Karpas-422 (cell line): ENCODE measurements around the gene TAX1BP3. TPM values are rescaled to one million over a fixed set of nuclear protein-coding genes. Genes with fewer than 3 reads are reported as not detected.

Experiments
- DNase-seq: peaks from one replicate; pipeline ENCODE4 v3.0.0-alpha.2; 2015
- H2AFZ ChIP-seq: fragments of 200-600 bp; sonication (generic); 2 replicates; pipeline ENCODE4 v1.6.1; 2014; ENCODE audit warnings: antibody characterized with exemption, low read length, mixed read lengths
- H3K27ac ChIP-seq: fragments of 200-600 bp; sonication (generic); 2 replicates; pipeline ENCODE4 v1.5.1; 2014; ENCODE audit warnings: mild to moderate bottlenecking, low read length, moderate library complexity
- H3K27me3 ChIP-seq: fragments of 200-600 bp; sonication (generic); 2 replicates; pipeline ENCODE4 v1.6.1; 2014; ENCODE audit warnings: low read length, mixed read lengths
- H3K36me3 ChIP-seq: fragments of 200-600 bp; sonication (generic); 2 replicates; pipeline ENCODE4 v1.6.1; 2014; ENCODE audit warnings: low read length, mixed read lengths; ENCODE audit not compliant: insufficient read depth
- H3K4me1 ChIP-seq: fragments of 200-600 bp; sonication (generic); 2 replicates; pipeline ENCODE4 v1.6.1; 2014; ENCODE audit warnings: mild to moderate bottlenecking, low read length, mixed read lengths
- H3K4me2 ChIP-seq: fragments of 200-600 bp; sonication (generic); 2 replicates; pipeline ENCODE4 v1.6.1; 2014; ENCODE audit warnings: low read length, low read depth, mild to moderate bottlenecking; ENCODE audit not compliant: poor library complexity, severe bottlenecking
- H3K4me3 ChIP-seq: fragments of 200-600 bp; sonication (generic); 2 replicates; pipeline ENCODE4 v1.5.1; 2014; ENCODE audit warnings: mild to moderate bottlenecking, antibody characterized with exemption, low read length, mixed read lengths
- H3K79me2 ChIP-seq: fragments of 200-600 bp; sonication (generic); 2 replicates; pipeline ENCODE4 v1.6.1; 2014; ENCODE audit warnings: mild to moderate bottlenecking, low read length, mixed read lengths
- H3K9ac ChIP-seq: fragments of 200-600 bp; sonication (generic); 2 replicates; pipeline ENCODE4 v1.6.0; 2014; ENCODE audit warnings: low read length
- H3K9me2 ChIP-seq: fragments of 200-600 bp; sonication (generic), shearing (Covaris generic); replicated peaks from 2 replicates; pipeline ENCODE4 v1.6.0; 2014; ENCODE audit warnings: mild to moderate bottlenecking, low read length, moderate library complexity; ENCODE audit not compliant: insufficient read depth
- H3K9me3 ChIP-seq: fragments of 300-700, 200-600 bp; sonication (generic); 2 replicates; pipeline ENCODE4 v1.6.1; 2014; ENCODE audit warnings: low read length, mixed read lengths
- H4K20me1 ChIP-seq: fragments of 200-600 bp; sonication (generic); 2 replicates; pipeline ENCODE4 v1.6.1; 2014; ENCODE audit warnings: mild to moderate bottlenecking, antibody characterized with exemption, low read length, low read depth; ENCODE audit not compliant: insufficient read depth
- total RNA-seq: library from RNA; depleted of rRNA; stranded (reverse); fragments of >200 nt; shearing (Covaris generic); gene quantifications from 2 replicates; pipeline ENCODE4 v1.2.3, GENCODE V29; 2014; ENCODE audit warnings: low replicate concordance

The TAX1BP3 gene
- total RNA-seq, 1 experiment from 2014 or later, result 31.5 TPM

- H3K27ac ChIP-seq, result peak within 1 kb of the TSS; percentile 83
- H3K4me1 ChIP-seq, result peaks cover 45% of the 10 kb centered on the region
- H3K27me3 ChIP-seq, result no peaks in the 10 kb centered on the region
- H4K20me1 ChIP-seq, result no peaks in the 10 kb centered on the region
- H2AFZ ChIP-seq, result peak within 1 kb of the TSS; percentile 89; the same call in 1 of the 2 replicates
- DNase-seq, result peak; percentile 98
- H3K9ac ChIP-seq, result peak within 1 kb of the TSS; percentile 96
- peak within 1 kb of the TSS; percentile 99 for H3K4me3 ChIP-seq
- peaks cover 33% of the 10 kb centered on the region for H3K79me2 ChIP-seq
- no peaks in the 10 kb centered on the region for H3K36me3 ChIP-seq
- no peaks in the 10 kb centered on the region for H3K9me2 ChIP-seq
- H3K4me2 ChIP-seq, result peak within 1 kb of the TSS; percentile 95
- no peaks in the 10 kb centered on the region for H3K9me3 ChIP-seq
Measured at GRCh38 chr17:3636154-3636907, 32.0 kb downstream of the TAX1BP3 start, which contains the start of the genes CTNS and SHPK. TSS of gene CTNS (plus strand) at chr17:3636760. CDS start at chr17:3640207, 3,447 bp downstream. TSS of gene SHPK (minus strand) at chr17:3636250. CDS start at chr17:3636219, 31 bp downstream.

- H3K27ac ChIP-seq, result peak overlapping the region; percentile 62; the same call in 1 of the 2 replicates
- peak overlapping the region; percentile 95 for H3K4me2 ChIP-seq
- H3K27me3 ChIP-seq, result no peaks in the 10 kb centered on the region
- H4K20me1 ChIP-seq, result no peaks in the 10 kb centered on the region
- H3K9me3 ChIP-seq, result no peaks in the 10 kb centered on the region
- H3K9ac ChIP-seq, result peak overlapping the region; percentile 96
- no peaks in the 10 kb centered on the region for H3K9me2 ChIP-seq
- peak overlapping the region; percentile 99 for H3K4me3 ChIP-seq
- peak overlapping the region; percentile 78; the same call in 1 of the 2 replicates for H2AFZ ChIP-seq
- H3K4me1 ChIP-seq, result peaks cover 40% of the 10 kb centered on the region
- H3K36me3 ChIP-seq, result no peaks in the 10 kb centered on the region
- no peak for DNase-seq
- peaks cover 36% of the 10 kb centered on the region for H3K79me2 ChIP-seq
Measured at GRCh38 chr17:3635474-3636153, 32.8 kb downstream of the TAX1BP3 start.

- no peaks in the 10 kb centered on the region for H3K9me2 ChIP-seq
- H3K9ac ChIP-seq, result no peak overlapping the region
- H3K4me3 ChIP-seq, result no peak overlapping the region
- no peaks in the 10 kb centered on the region for H4K20me1 ChIP-seq
- no peak overlapping the region for H3K27ac ChIP-seq
- H3K36me3 ChIP-seq, result no peaks in the 10 kb centered on the region
- peaks cover 11% of the 10 kb centered on the region for H3K4me1 ChIP-seq
- no peaks in the 10 kb centered on the region for H3K9me3 ChIP-seq
- H2AFZ ChIP-seq, result no peak overlapping the region
- H3K4me2 ChIP-seq, result no peak overlapping the region
- peaks cover 31% of the 10 kb centered on the region for H3K79me2 ChIP-seq
- H3K27me3 ChIP-seq, result no peaks in the 10 kb centered on the region
- DNase-seq, result no peak
Measured at GRCh38 chr17:3632287-3632686, 36.1 kb downstream of the TAX1BP3 start.

GRCh38 chr17:3630781-3631180 is 37.6 kb downstream of the TAX1BP3 start:
- peaks cover 5% of the 10 kb centered on the region; the same call in 1 of the 2 replicates for H3K36me3 ChIP-seq
- no peak overlapping the region for H2AFZ ChIP-seq
- no peak overlapping the region for H3K27ac ChIP-seq
- no peak overlapping the region for H3K4me2 ChIP-seq
- H4K20me1 ChIP-seq, result no peaks in the 10 kb centered on the region
- H3K4me1 ChIP-seq, result peaks cover 7% of the 10 kb centered on the region
- H3K4me3 ChIP-seq, result no peak overlapping the region
- no peaks in the 10 kb centered on the region for H3K27me3 ChIP-seq
- no peaks in the 10 kb centered on the region for H3K9me2 ChIP-seq
- no peak overlapping the region for H3K9ac ChIP-seq
- no peak for DNase-seq
- no peaks in the 10 kb centered on the region for H3K9me3 ChIP-seq
- H3K79me2 ChIP-seq, result peaks cover 29% of the 10 kb centered on the region

- Histone ChIP-seq H3K9me3 (no peaks in the 10 kb centered on the region), H3K27me3 (no peaks in the 10 kb centered on the region), H3K4me2 (no peak overlapping the region), H2AFZ (no peak overlapping the region), H3K79me2 (peaks cover 10% of the 10 kb centered on the region), H3K36me3 (peaks cover 5% of the 10 kb centered on the region; the same call in 1 of the 2 replicates), H4K20me1 (no peaks in the 10 kb centered on the region), H3K9ac (no peak overlapping the region), H3K4me3 (no peak overlapping the region), H3K9me2 (no peaks in the 10 kb centered on the region), H3K27ac (no peak overlapping the region), H3K4me1 (no peaks in the 10 kb centered on the region)
- no peak for DNase-seq
Measured at GRCh38 chr17:3627769-3628167, 40.6 kb downstream of the TAX1BP3 start.

- Histone ChIP-seq H3K27ac (no peak overlapping the region), H3K4me2 (no peak overlapping the region), H3K9me2 (no peaks in the 10 kb centered on the region), H4K20me1 (no peaks in the 10 kb centered on the region), H3K4me3 (no peak overlapping the region), H3K79me2 (peaks cover 3% of the 10 kb centered on the region; the same call in 1 of the 2 replicates), H3K9me3 (no peaks in the 10 kb centered on the region), H3K36me3 (peaks cover 5% of the 10 kb centered on the region; the same call in 1 of the 2 replicates), H3K9ac (no peak overlapping the region), H2AFZ (no peak overlapping the region), H3K4me1 (no peaks in the 10 kb centered on the region), H3K27me3 (no peaks in the 10 kb centered on the region)
- no peak for DNase-seq
Measured at GRCh38 chr17:3626831-3627768, 41.3 kb downstream of the TAX1BP3 start.

- no peaks in the 10 kb centered on the region for H4K20me1 ChIP-seq
- peaks cover 11% of the 10 kb centered on the region for H3K36me3 ChIP-seq
- H3K9me3 ChIP-seq, result no peaks in the 10 kb centered on the region
- no peak overlapping the region for H3K4me3 ChIP-seq
- H3K4me1 ChIP-seq, result no peaks in the 10 kb centered on the region
- H3K9me2 ChIP-seq, result no peaks in the 10 kb centered on the region
- H3K79me2 ChIP-seq, result no peaks in the 10 kb centered on the region
- no peak overlapping the region for H3K27ac ChIP-seq
- no peak overlapping the region for H2AFZ ChIP-seq
- no peak overlapping the region for H3K9ac ChIP-seq
- no peaks in the 10 kb centered on the region for H3K27me3 ChIP-seq
- no peak overlapping the region for H3K4me2 ChIP-seq
- DNase-seq, result no peak
Measured at GRCh38 chr17:3622977-3623594, 45.3 kb downstream of the TAX1BP3 start.
